SK-N-SH (cell line): Measurements from ENCODE around the gene NEU4. TPM values are rescaled to one million over a fixed set of nuclear protein-coding genes. Genes with fewer than 3 reads are reported as not detected.

Experiments used
- CTCF ChIA-PET: fragments of 300-600, 350-600 bp; formaldehyde crosslinking; extraction: SDS; loops from one replicate; lab custom pipeline; 2021; lab: Yijun Ruan, JAX
- POLR2A ChIA-PET: fragments of 350-600 bp; sonication (Branson Sonifier 250); formaldehyde crosslinking; extraction: SDS; loops from one replicate; lab custom pipeline; 2020; ENCODE audit warnings: antibody characterized with exemption, inconsistent platforms; lab: Yijun Ruan, JAX
- DNase-seq: peaks from one replicate; pipeline ENCODE4 v3.0.0; 2012
- H2AFZ ChIP-seq: fragments of 200-600 bp; sonication (generic); 2 replicates; pipeline ENCODE4 v1.8.1; 2016; ENCODE audit warnings: antibody characterized with exemption, mild to moderate bottlenecking, low read depth
- H3F3A ChIP-seq: fragments of 200-600 bp; sonication (generic); replicated peaks from 2 replicates; pipeline ENCODE3; 2016; ENCODE audit warnings: antibody characterized with exemption, mild to moderate bottlenecking; ENCODE audit not compliant: insufficient read depth
- H3K27ac ChIP-seq, 2 experiments: fragments of 200-500 bp in 1 of 2; fragments of 200-600 bp in 1 of 2; sonication (Bioruptor generic) in 1 of 2; sonication (generic), shearing (Covaris generic) in 1 of 2; 2 replicates each; pipeline versions ENCODE4 v1.5.1 to v1.6.1; 2014 to 2016; ENCODE audit warnings: low read depth in 2 of 2, inconsistent platforms in 1 of 2, low read length in 1 of 2, mild to moderate bottlenecking in 1 of 2, mixed read lengths in 1 of 2
- H3K27me3 ChIP-seq: fragments of 200-600 bp; sonication (generic), shearing (Covaris generic); 2 replicates; pipeline ENCODE4 v1.6.1; 2016; ENCODE audit warnings: mixed run types; ENCODE audit not compliant: insufficient read depth
- H3K36me3 ChIP-seq, 2 experiments: fragments of 200-500 bp in 1 of 2; fragments of 200-600 bp in 1 of 2; sonication (Bioruptor generic) in 1 of 2; sonication (generic) in 1 of 2; replicated peaks in 1 of 2; 2 replicates each; pipeline versions ENCODE3 to v1.5.1; 2014 to 2016; ENCODE audit warnings: low read length in 1 of 2, mild to moderate bottlenecking in 1 of 2; ENCODE audit not compliant: insufficient read depth in 2 of 2, control insufficient read depth in 1 of 2
- H3K4me1 ChIP-seq, 2 experiments: fragments of 200-500 bp in 1 of 2; fragments of 200-600 bp in 1 of 2; sonication (Bioruptor generic) in 1 of 2; sonication (generic), shearing (Covaris generic) in 1 of 2; 2 replicates each; pipeline versions ENCODE4 v1.5.1 to v1.6.1; 2014 to 2016; ENCODE audit warnings: low read depth in 1 of 2, low read length in 1 of 2, mixed run types in 1 of 2; ENCODE audit not compliant: insufficient read depth in 2 of 2, control insufficient read depth in 1 of 2
- H3K4me2 ChIP-seq: fragments of 200-600 bp; sonication (generic), shearing (Covaris generic); 2 replicates; pipeline ENCODE4 v1.6.1; 2017; ENCODE audit warnings: mixed run types
- H3K4me3 ChIP-seq, 2 experiments: fragments of 200-500 bp in 1 of 2; fragments of 200-600 bp in 1 of 2; sonication (Bioruptor generic) in 1 of 2; sonication (generic), shearing (Covaris generic) in 1 of 2; 2 replicates each; pipeline versions ENCODE4 v1.5.1 to v1.8.1; 2014 to 2016; ENCODE audit warnings: low read depth in 2 of 2, inconsistent platforms in 1 of 2, low read length in 1 of 2, mild to moderate bottlenecking in 1 of 2, mixed read lengths in 1 of 2, moderate library complexity in 1 of 2
- H3K79me2 ChIP-seq: fragments of 200-600 bp; sonication (generic); 2 replicates; pipeline ENCODE4 v1.8.1; 2017; ENCODE audit warnings: mild to moderate bottlenecking; ENCODE audit not compliant: insufficient read depth
- H3K9ac ChIP-seq: fragments of 200-600 bp; sonication (generic); 2 replicates; pipeline ENCODE4 v1.6.1; 2017; ENCODE audit warnings: mixed run types
- H3K9me2 ChIP-seq: fragments of 200-600 bp; sonication (generic); 2 replicates; pipeline ENCODE4 v1.6.1; 2017; ENCODE audit warnings: mixed run types
- H3K9me3 ChIP-seq: fragments of 200-600 bp; sonication (generic); 2 replicates; pipeline ENCODE4 v1.6.1; 2017; ENCODE audit warnings: mixed run types, mild to moderate bottlenecking, moderate library complexity
- H4K20me1 ChIP-seq: fragments of 200-600 bp; sonication (generic); 2 replicates; pipeline ENCODE4 v1.6.1; 2017; ENCODE audit warnings: mild to moderate bottlenecking, mixed run types; ENCODE audit not compliant: insufficient read depth
- EP300 ChIP-seq, 2 experiments: IDR thresholded peaks; 2 replicates each; pipeline versions ENCODE4 v1.4.0 to v1.6.1; 2012; ENCODE audit warnings: borderline replicate concordance in 1 of 2, low read depth in 1 of 2, low read length in 1 of 2
- FOSL2 ChIP-seq: IDR thresholded peaks from 2 replicates; pipeline ENCODE4 v1.4.0; 2012; ENCODE audit warnings: low read depth, mild to moderate bottlenecking, moderate library complexity, borderline replicate concordance
- FOXM1 ChIP-seq: IDR thresholded peaks from 2 replicates; pipeline ENCODE4 v1.4.0; 2012; ENCODE audit warnings: low read depth, mild to moderate bottlenecking
- GABPA ChIP-seq: IDR thresholded peaks from 2 replicates; pipeline ENCODE4 v1.4.0; 2012; ENCODE audit warnings: low read depth, mild to moderate bottlenecking
- MEF2A ChIP-seq: IDR thresholded peaks from 2 replicates; pipeline ENCODE4 v1.4.0; 2012; ENCODE audit warnings: low read depth, borderline replicate concordance
- NRF1 ChIP-seq: IDR thresholded peaks from 2 replicates; pipeline ENCODE4 v1.6.1; 2012; ENCODE audit warnings: low read depth, mild to moderate bottlenecking, low read length
- POLR2AphosphoS5 ChIP-seq: IDR thresholded peaks from 2 replicates; pipeline ENCODE4 v1.6.1; 2012; ENCODE audit warnings: low read depth, low read length
- RCOR1 ChIP-seq: fragments of 150-350 bp; IDR thresholded peaks from 2 replicates; pipeline ENCODE4 v1.6.1; 2017; ENCODE audit warnings: antibody characterized with exemption, low read length
- REST ChIP-seq: IDR thresholded peaks from 2 replicates; pipeline ENCODE4 v1.6.1; 2012; ENCODE audit warnings: mild to moderate bottlenecking, low read depth, low read length, moderate library complexity
- RFX5 ChIP-seq: IDR thresholded peaks from 2 replicates; pipeline ENCODE4 v1.6.1; 2012; ENCODE audit warnings: mild to moderate bottlenecking, improper control_type of control experiment, low read length
- RXRA ChIP-seq: IDR thresholded peaks from 2 replicates; pipeline ENCODE4 v1.4.0; 2012; ENCODE audit warnings: low read depth, mild to moderate bottlenecking, borderline replicate concordance
- SIN3A ChIP-seq: IDR thresholded peaks from 2 replicates; pipeline ENCODE4 v1.6.1; 2012; ENCODE audit warnings: low read depth, mild to moderate bottlenecking, low read length, moderate library complexity, borderline replicate concordance
- SMC3 ChIP-seq: IDR thresholded peaks from 2 replicates; pipeline ENCODE4 v1.6.1; 2012; ENCODE audit warnings: low read depth, low read length, improper control_type of control experiment
- TAF1 ChIP-seq: IDR thresholded peaks from 2 replicates; pipeline ENCODE4 v1.6.1; 2012; ENCODE audit warnings: low read depth, mild to moderate bottlenecking, low read length, moderate library complexity, borderline replicate concordance
- TCF12 ChIP-seq: IDR thresholded peaks from 2 replicates; pipeline ENCODE4 v1.4.0; 2012
- TEAD4 ChIP-seq: IDR thresholded peaks from 2 replicates; pipeline ENCODE4 v1.4.0; 2012; ENCODE audit warnings: mild to moderate bottlenecking, borderline replicate concordance; ENCODE audit not compliant: insufficient read depth
- USF1 ChIP-seq: IDR thresholded peaks from 2 replicates; pipeline ENCODE4 v1.4.0; 2012; ENCODE audit warnings: low read depth, borderline replicate concordance
- WGBS: methylation state at CpG from one replicate; pipeline ENCODE4 v1.1.6; 2017; ENCODE audit warnings: low lambda C conversion rate; 5-methylcytosine and 5-hydroxymethylcytosine counted together
- polyA plus RNA-seq, 3 experiments: library from polyadenylated mRNA; depleted of rRNA; stranded (reverse); fragments of >200 nt; gene quantifications; 2 replicates each; pipeline ENCODE4 v1.2.3, GENCODE V29; 2012
- TF ChIP-seq, protein P1 (sequence below): fragments of 150-350 bp; IDR thresholded peaks from 2 replicates; pipeline ENCODE4 v1.6.1; 2017; ENCODE audit warnings: antibody characterized with exemption, low read length, low read depth, borderline replicate concordance
- TF ChIP-seq, protein P2 (sequence below): IDR thresholded peaks from 2 replicates; pipeline ENCODE4 v1.4.0; 2012; ENCODE audit warnings: low read depth

NEU4 gene
- polyA plus RNA-seq, 1 of the 3 experiments (the other 2 are of a cell fraction): 0.05 TPM

GRCh38 chr2:241862093-241862492, 53.1 kb downstream of the NEU4 start:
- H3K9ac ChIP-seq: no peak overlapping the region
- TF ChIP-seq RCOR1 (no peak), SIN3A (no peak), POLR2AphosphoS5 (no peak), GABPA (no peak), TAF1 (no peak), TCF12 (no peak), USF1 (no peak), SMC3 (no peak), EP300 (IDR thresholded peaks at IDR 0.05; ENCODE audit: borderline replicate concordance in 1 of 2, low read depth in 1 of 2, low read length in 1 of 2) (no peak), FOSL2 (no peak)
- TF ChIP-seq, all 33 proteins: peak for 0
- Histone ChIP-seq H3K36me3 (no peaks in the 10 kb centered on the region), H3K27ac (no peak overlapping the region), H3K27me3 (no peaks in the 10 kb centered on the region), H3K4me3 (no peak overlapping the region), H2AFZ (no peak overlapping the region), H3K4me1 (peaks cover 0 to 5% of the 10 kb centered on the region in 2 experiments; a peak in 1 of 4 replicates), H3K79me2 (no peaks in the 10 kb centered on the region), H3K9me2 (no peaks in the 10 kb centered on the region), H3K9me3 (no peaks in the 10 kb centered on the region), H3F3A (peaks cover 4% of the 10 kb centered on the region), H3K4me2 (no peak overlapping the region), H4K20me1 (no peaks in the 10 kb centered on the region)
- ChIA-PET POLR2A (no interaction called here), CTCF (no interaction called here)
- DNase-seq: peak; percentile 27
- 64% methylated on average over 6 of the region's 8 CpGs for WGBS

DNA sequence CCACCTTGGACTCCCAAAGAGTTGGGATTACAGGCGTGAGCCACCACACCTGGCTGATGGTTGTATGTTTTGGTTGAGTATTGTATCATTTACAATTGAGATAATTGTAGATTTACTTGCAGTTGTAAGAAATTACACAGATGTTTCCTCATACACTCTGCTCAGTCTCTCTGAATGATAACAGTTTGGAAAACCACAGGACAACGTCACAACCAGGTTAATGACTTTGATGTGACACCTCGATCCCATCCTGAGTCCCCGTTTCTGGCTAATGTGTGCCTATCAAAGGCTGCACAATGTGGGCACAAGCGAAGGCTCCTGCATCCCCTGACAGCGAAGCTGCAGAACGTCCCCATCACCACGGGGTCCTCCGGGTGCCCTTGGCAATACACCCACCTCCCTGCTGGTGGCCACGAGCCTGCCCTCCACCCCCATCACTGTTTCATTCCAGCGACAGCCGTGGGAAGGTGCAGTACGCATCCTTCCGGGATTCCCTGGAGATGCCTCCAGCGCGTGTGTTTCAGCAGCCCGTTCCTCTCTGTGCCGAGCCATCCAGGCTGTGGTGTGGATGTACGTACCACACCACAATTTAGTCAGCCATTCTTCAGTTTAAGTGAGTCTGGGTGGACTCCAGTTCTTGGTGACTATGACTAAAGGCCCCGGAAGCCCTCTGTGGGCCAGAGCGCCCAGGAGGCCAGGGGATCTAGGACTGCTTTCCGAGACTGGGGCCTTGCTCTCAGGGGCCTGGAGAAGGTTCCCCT, 54.0 kb downstream of the NEU4 start:
- Histone ChIP-seq H2AFZ (no peak overlapping the region), H3F3A (peaks cover 4% of the 10 kb centered on the region), H3K4me3 (no peak overlapping the region), H3K27me3 (no peaks in the 10 kb centered on the region), H3K9me3 (no peaks in the 10 kb centered on the region), H3K36me3 (no peaks in the 10 kb centered on the region), H3K4me1 (peaks cover 0 to 5% of the 10 kb centered on the region in 2 experiments; a peak in 1 of 4 replicates), H3K79me2 (no peaks in the 10 kb centered on the region), H3K4me2 (no peak overlapping the region), H4K20me1 (no peaks in the 10 kb centered on the region), H3K27ac (no peak overlapping the region), H3K9ac (no peak overlapping the region), H3K9me2 (no peaks in the 10 kb centered on the region)
- CTCF ChIA-PET: no interaction called here
- POLR2A ChIA-PET: no interaction called here
- peak; percentile 27 for DNase-seq
- 65% methylated on average over 19 of the region's 22 CpGs for WGBS
- TF ChIP-seq SMC3 (no peak), NRF1 (no peak), TEAD4 (no peak), FOXM1 (no peak), TCF12 (no peak), RFX5 (no peak), RCOR1 (no peak), MEF2A (no peak), RXRA (no peak), GABPA (no peak), REST (no peak), FOSL2 (no peak)
- TF ChIP-seq, protein P1, sequence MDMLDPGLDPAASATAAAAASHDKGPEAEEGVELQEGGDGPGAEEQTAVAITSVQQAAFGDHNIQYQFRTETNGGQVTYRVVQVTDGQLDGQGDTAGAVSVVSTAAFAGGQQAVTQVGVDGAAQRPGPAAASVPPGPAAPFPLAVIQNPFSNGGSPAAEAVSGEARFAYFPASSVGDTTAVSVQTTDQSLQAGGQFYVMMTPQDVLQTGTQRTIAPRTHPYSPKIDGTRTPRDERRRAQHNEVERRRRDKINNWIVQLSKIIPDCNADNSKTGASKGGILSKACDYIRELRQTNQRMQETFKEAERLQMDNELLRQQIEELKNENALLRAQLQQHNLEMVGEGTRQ: no peak
- TF ChIP-seq, protein P2, sequence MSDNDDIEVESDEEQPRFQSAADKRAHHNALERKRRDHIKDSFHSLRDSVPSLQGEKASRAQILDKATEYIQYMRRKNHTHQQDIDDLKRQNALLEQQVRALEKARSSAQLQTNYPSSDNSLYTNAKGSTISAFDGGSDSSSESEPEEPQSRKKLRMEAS: no peak
